IPS-15b (cell line): ENCODE results near the gene SCRT2.

Experiments used
- H3K27me3 ChIP-seq: one replicate; pipeline ENCODE4 v1.6.1; 2013; ENCODE audit warnings: low read length; ENCODE audit not compliant: control insufficient read depth, insufficient read depth
- H3K36me3 ChIP-seq: one replicate; pipeline ENCODE4 v1.6.1; 2013; ENCODE audit warnings: low read length; ENCODE audit not compliant: control insufficient read depth, insufficient read depth
- H3K4me1 ChIP-seq: one replicate; pipeline ENCODE4 v1.6.1; 2013; ENCODE audit warnings: mild to moderate bottlenecking, low read length; ENCODE audit not compliant: control insufficient read depth, insufficient read depth
- H3K4me3 ChIP-seq: one replicate; pipeline ENCODE4 v1.5.1; 2013; ENCODE audit warnings: low read depth, low read length
- H3K9ac ChIP-seq: one replicate; pipeline ENCODE4 v1.6.1; 2013; ENCODE audit warnings: low read depth, mild to moderate bottlenecking, low read length
- H3K9me3 ChIP-seq: one replicate; pipeline ENCODE4 v1.6.1; 2013; ENCODE audit warnings: mild to moderate bottlenecking, low read length; ENCODE audit not compliant: control insufficient read depth, insufficient read depth

SCRT2 gene

GRCh38 chr20:655726-656624, 19.6 kb downstream of the SCRT2 start:
- Histone ChIP-seq H3K9me3 (no peaks in the 10 kb centered on the region), H3K4me3 (no peak overlapping the region), H3K27me3 (peaks cover 14% of the 10 kb centered on the region), H3K4me1 (peaks cover 36% of the 10 kb centered on the region), H3K9ac (no peak overlapping the region), H3K36me3 (no peaks in the 10 kb centered on the region)

DNA sequence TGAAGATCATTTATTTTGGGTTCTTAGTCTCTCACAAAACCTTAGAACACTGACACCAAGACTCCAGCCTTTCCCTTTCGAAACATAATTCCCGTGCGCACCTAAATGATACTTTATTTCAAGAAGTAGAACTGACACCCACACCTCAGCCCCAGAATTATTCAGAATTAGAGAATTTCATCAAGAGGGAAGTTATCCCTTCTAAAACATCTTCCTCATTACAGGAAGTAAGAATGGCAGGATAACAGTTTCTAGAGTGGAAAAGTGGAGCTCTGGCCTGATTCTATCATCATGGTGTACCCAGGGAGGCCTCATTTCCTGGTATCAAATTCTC, 21.2 kb downstream of the SCRT2 start:
- H3K9me3 ChIP-seq: no peaks in the 10 kb centered on the region
- H3K4me1 ChIP-seq: peaks cover 31% of the 10 kb centered on the region
- H3K27me3 ChIP-seq: peaks cover 10% of the 10 kb centered on the region
- no peak overlapping the region for H3K9ac ChIP-seq
- no peak overlapping the region for H3K4me3 ChIP-seq
- peaks cover 8% of the 10 kb centered on the region for H3K36me3 ChIP-seq

GRCh38 chr20:653590-654416, 21.8 kb downstream of the SCRT2 start:
- no peak overlapping the region for H3K9ac ChIP-seq
- H3K9me3 ChIP-seq: no peaks in the 10 kb centered on the region
- H3K4me3 ChIP-seq: peak overlapping the region; percentile 60
- H3K4me1 ChIP-seq: peaks cover 25% of the 10 kb centered on the region
- peaks cover 9% of the 10 kb centered on the region for H3K36me3 ChIP-seq
- H3K27me3 ChIP-seq: peaks cover 10% of the 10 kb centered on the region

GRCh38 chr20:653110-653589, 22.5 kb downstream of the SCRT2 start, which contains the start of gene SRXN1:
Gene SRXN1, minus strand, starts transcription at chr20:653200. Its CDS starts 15 bp downstream, at chr20:653185.
- no peaks in the 10 kb centered on the region for H3K9me3 ChIP-seq
- H3K4me3 ChIP-seq: peak within 1 kb of the TSS; percentile 79
- peaks cover 14% of the 10 kb centered on the region for H3K36me3 ChIP-seq
- H3K9ac ChIP-seq: peak within 1 kb of the TSS; percentile 32
- H3K27me3 ChIP-seq: peaks cover 10% of the 10 kb centered on the region
- peaks cover 20% of the 10 kb centered on the region for H3K4me1 ChIP-seq

DNA sequence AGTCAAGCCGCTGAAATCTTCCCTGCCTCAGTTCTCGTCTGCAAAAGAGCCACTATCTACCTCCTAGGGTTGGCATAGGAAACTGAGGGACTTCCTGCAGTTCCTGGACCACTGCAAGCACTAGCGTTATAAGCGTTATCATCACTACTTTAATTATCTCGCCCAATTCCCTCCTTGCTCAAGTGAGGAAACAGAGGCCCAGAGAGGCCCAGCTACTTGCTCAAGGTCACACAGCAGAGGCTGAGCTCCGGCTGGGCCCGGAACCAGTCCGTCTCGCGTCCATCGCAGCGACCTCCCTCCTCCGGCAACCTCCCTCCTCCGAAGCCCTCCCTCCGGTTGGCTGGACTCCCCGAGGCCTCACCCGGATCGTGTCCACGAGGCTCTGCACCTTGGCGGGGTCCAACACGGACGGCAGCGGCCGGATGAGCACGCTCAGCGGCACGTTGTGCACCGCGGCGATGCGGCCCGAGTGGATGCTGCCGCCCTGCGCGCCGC, 22.9 kb downstream of the SCRT2 start:
- H3K27me3 ChIP-seq: peaks cover 10% of the 10 kb centered on the region
- peaks cover 17% of the 10 kb centered on the region for H3K36me3 ChIP-seq
- H3K4me3 ChIP-seq: peak overlapping the region; percentile 79
- peak overlapping the region; percentile 32 for H3K9ac ChIP-seq
- H3K9me3 ChIP-seq: no peaks in the 10 kb centered on the region
- H3K4me1 ChIP-seq: peaks cover 15% of the 10 kb centered on the region

- Histone ChIP-seq H3K9ac (no peak overlapping the region), H3K4me3 (peak overlapping the region; percentile 79), H3K36me3 (peaks cover 21% of the 10 kb centered on the region), H3K9me3 (no peaks in the 10 kb centered on the region), H3K27me3 (peaks cover 10% of the 10 kb centered on the region), H3K4me1 (peaks cover 8% of the 10 kb centered on the region)
These were observed 23.6 kb downstream of the SCRT2 start for GRCh38 chr20:651713-652614.

GRCh38 chr20:650954-651353, 24.6 kb downstream of the SCRT2 start:
- H3K4me3 ChIP-seq: no peak overlapping the region

DNA sequence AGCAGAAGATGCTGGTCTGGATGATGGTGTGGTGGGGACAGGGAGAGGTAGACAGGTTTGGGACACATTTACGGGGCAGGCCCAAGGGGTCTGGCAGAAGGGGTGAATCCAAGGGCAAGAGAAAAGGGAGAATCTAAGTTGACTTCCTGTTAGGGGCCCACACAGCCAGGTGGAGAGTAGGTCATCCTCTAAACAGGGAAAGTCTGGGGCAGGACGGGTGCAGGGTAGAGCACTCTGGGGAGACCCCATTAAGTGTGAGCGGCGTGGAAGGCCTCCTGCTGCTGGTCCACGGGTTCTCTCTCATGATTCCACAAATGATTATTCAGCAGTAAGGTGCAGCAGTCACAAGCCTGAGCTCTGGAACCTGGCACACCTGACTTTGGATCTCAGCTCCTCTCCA, 25.3 kb downstream of the SCRT2 start:
- Histone ChIP-seq H3K27me3 (peaks cover 10% of the 10 kb centered on the region), H3K4me1 (peaks cover 8% of the 10 kb centered on the region), H3K9ac (no peak overlapping the region), H3K4me3 (no peak overlapping the region), H3K9me3 (no peaks in the 10 kb centered on the region), H3K36me3 (peaks cover 21% of the 10 kb centered on the region)

More at GRCh38 chr20:650954-651353, 24.6 kb downstream of the SCRT2 start:
- H3K9ac ChIP-seq: no peak overlapping the region
- no peaks in the 10 kb centered on the region for H3K9me3 ChIP-seq
- H3K4me1 ChIP-seq: peaks cover 4% of the 10 kb centered on the region
- H3K27me3 ChIP-seq: peaks cover 10% of the 10 kb centered on the region
- H3K36me3 ChIP-seq: peaks cover 21% of the 10 kb centered on the region

GRCh38 chr20:647479-648019, 28.1 kb downstream of the SCRT2 start:
- H3K36me3 ChIP-seq: peaks cover 21% of the 10 kb centered on the region
- H3K9me3 ChIP-seq: no peaks in the 10 kb centered on the region
- H3K4me3 ChIP-seq: no peak overlapping the region
- H3K9ac ChIP-seq: no peak overlapping the region
- H3K27me3 ChIP-seq: no peaks in the 10 kb centered on the region
- peaks cover 10% of the 10 kb centered on the region for H3K4me1 ChIP-seq

- Histone ChIP-seq H3K9ac (no peak overlapping the region), H3K27me3 (no peaks in the 10 kb centered on the region), H3K4me1 (peaks cover 6% of the 10 kb centered on the region), H3K9me3 (no peaks in the 10 kb centered on the region), H3K4me3 (no peak overlapping the region), H3K36me3 (peaks cover 21% of the 10 kb centered on the region)
These were observed 28.8 kb downstream of the SCRT2 start for GRCh38 chr20:646868-647233.
